Endothelial cell of umbilical vein (primary cell): ENCODE data around the gene MUC20. TPM values are rescaled to one million over a fixed set of nuclear protein-coding genes. Genes with fewer than 3 reads are reported as not detected.

Experiments
- BruUV-seq: library from RNA; stranded (reverse); fragments of 400-500 nt; replicated peaks from 2 replicates; lab custom pipeline; 2021; lab: Mats Ljungman, UMichigan
- CTCF ChIA-PET: fragments of 300-600, 350-600 bp; sonication (Branson Sonifier 250); formaldehyde crosslinking; loops from one replicate; lab custom pipeline; 2021; ENCODE audit warnings: antibody characterized with exemption, inconsistent platforms; lab: Charles Lee
- POLR2A ChIA-PET: fragments of 300-600, 350-600 bp; sonication (Branson Sonifier 250); formaldehyde crosslinking; loops from one replicate; lab custom pipeline; 2021; ENCODE audit warnings: antibody characterized with exemption, inconsistent platforms; lab: Charles Lee
- DNase-seq: peaks from one replicate; pipeline ENCODE4 v3.0.0-alpha.2; 2011; ENCODE audit warnings: low read depth, low spot score
- FAIRE-seq: peaks from 2 replicates; lab custom pipeline; 2011; peaks lifted over from hg19 to GRCh38; lab: Jason Lieb, UNC
- H2AFZ ChIP-seq: 2 replicates; pipeline ENCODE4 v1.6.0; 2012; ENCODE audit warnings: low read depth, low read length, control low read depth, inconsistent platforms
- H3K27ac ChIP-seq: 2 replicates; pipeline ENCODE4 v1.5.1; 2011; ENCODE audit warnings: low read depth, mild to moderate bottlenecking, control low read depth, low read length, moderate library complexity; ENCODE audit not compliant: insufficient read depth
- H3K27me3 ChIP-seq, 2 experiments: 2 replicates each; pipeline versions ENCODE4 v1.6.0 to v1.6.1; 2011; ENCODE audit warnings: low read length in 2 of 2, mixed read lengths in 1 of 2; ENCODE audit not compliant: control insufficient read depth in 2 of 2, insufficient read depth in 2 of 2
- H3K36me3 ChIP-seq, 2 experiments: 2 replicates in 1 of 2; 3 replicates in 1 of 2; pipeline ENCODE4 v1.5.1; 2011; ENCODE audit warnings: low read length in 2 of 2, mild to moderate bottlenecking in 1 of 2, moderate library complexity in 1 of 2; ENCODE audit not compliant: control insufficient read depth in 2 of 2, insufficient read depth in 2 of 2; ENCODE audit errors: extremely low read depth in 1 of 2
- H3K4me1 ChIP-seq: 3 replicates; pipeline ENCODE4 v1.5.1; 2011; ENCODE audit warnings: mild to moderate bottlenecking, low read length; ENCODE audit not compliant: control insufficient read depth, insufficient read depth; ENCODE audit errors: extremely low read depth
- H3K4me2 ChIP-seq: 2 replicates; pipeline ENCODE4 v1.6.1; 2011; ENCODE audit warnings: low read length, control low read depth, mixed read lengths; ENCODE audit not compliant: insufficient read depth
- H3K4me3 ChIP-seq, 3 experiments: fragments of 200-600 bp in 1 of 3; sonication (generic), shearing (Covaris generic) in 1 of 3; replicated peaks in 1 of 3; 2 replicates each; pipeline ENCODE4 v1.5.1; 2011 to 2016; ENCODE audit warnings: control low read depth in 3 of 3, low read length in 3 of 3, mild to moderate bottlenecking in 2 of 3, inconsistent platforms in 1 of 3, low read depth in 1 of 3, moderate library complexity in 1 of 3; ENCODE audit not compliant: insufficient read depth in 1 of 3
- H3K79me2 ChIP-seq: 2 replicates; pipeline ENCODE4 v1.6.0; 2012; ENCODE audit warnings: low read length, inconsistent platforms; ENCODE audit not compliant: control insufficient read depth, insufficient read depth
- H3K9ac ChIP-seq: replicated peaks from 2 replicates; pipeline ENCODE3; 2011; ENCODE audit warnings: low read length, control low read depth; ENCODE audit not compliant: insufficient read depth; ENCODE audit errors: extremely low read depth
- H3K9me1 ChIP-seq: replicated peaks from 3 replicates; pipeline ENCODE4 v1.6.0; 2011; ENCODE audit warnings: mild to moderate bottlenecking, low read length; ENCODE audit not compliant: control insufficient read depth, insufficient read depth; ENCODE audit errors: extremely low read depth
- H3K9me3 ChIP-seq: replicated peaks from 2 replicates; pipeline ENCODE4 v1.5.1; 2012; ENCODE audit warnings: low read length, inconsistent platforms; ENCODE audit not compliant: control insufficient read depth, insufficient read depth
- H4K20me1 ChIP-seq: replicated peaks from 2 replicates; pipeline ENCODE3; 2011; ENCODE audit warnings: mild to moderate bottlenecking, low read length; ENCODE audit not compliant: control insufficient read depth, insufficient read depth; ENCODE audit errors: extremely low read depth
- EZH2 ChIP-seq: IDR thresholded peaks from 2 replicates; pipeline ENCODE4 v1.6.1; 2012; ENCODE audit warnings: borderline replicate concordance, low read depth, mild to moderate bottlenecking, moderate library complexity, low read length, inconsistent platforms; ENCODE audit not compliant: severe bottlenecking
- FOS ChIP-seq: IDR thresholded peaks from 2 replicates; pipeline ENCODE4 v1.6.1; 2011; ENCODE audit warnings: mild to moderate bottlenecking, low read length, moderate library complexity, borderline replicate concordance; ENCODE audit not compliant: insufficient read depth
- GATA2 ChIP-seq: IDR thresholded peaks from 2 replicates; pipeline ENCODE4 v1.7.0; 2011; ENCODE audit warnings: low read depth, mild to moderate bottlenecking, moderate library complexity, mixed read lengths, low read length; ENCODE audit not compliant: insufficient read length, insufficient read depth
- JUN ChIP-seq: IDR thresholded peaks from 2 replicates; pipeline ENCODE4 v1.6.1; 2011; ENCODE audit warnings: borderline replicate concordance, low read depth; ENCODE audit not compliant: insufficient read length, insufficient read depth
- MYC ChIP-seq: IDR thresholded peaks from one replicate; pipeline ENCODE4 v1.6.1; 2011; ENCODE audit warnings: mild to moderate bottlenecking, low read depth, low read length
- POLR2A ChIP-seq: IDR thresholded peaks from 2 replicates; pipeline ENCODE4 v1.6.1; 2012; ENCODE audit warnings: low read depth, mild to moderate bottlenecking, control low read depth, low read length
- POLR2AphosphoS5 ChIP-seq: IDR thresholded peaks from 2 replicates; pipeline ENCODE4 v1.6.1; 2012; ENCODE audit warnings: low read depth, mild to moderate bottlenecking, control low read depth, low read length, moderate library complexity; ENCODE audit not compliant: insufficient read depth
- dilution Hi-C: fragments of 300-500 bp; cut with MboI; formaldehyde crosslinking; loops from one replicate; pipeline ENCODE4 v1.15.0; 2019; ENCODE audit warnings: low sequenced_read_pairs; ENCODE audit not compliant: extremely low pct_ligation_motif_present
- intact Hi-C: fragments of 100-400 bp; cut with micrococcal nuclease; formaldehyde crosslinking; loops from one replicate; pipeline ENCODE4 v1.10.0; 2022
- polyA plus RNA-seq, 4 experiments: library from polyadenylated mRNA; depleted of rRNA in 3 of 4; stranded (reverse) in 3 of 4; unstranded in 1 of 4; fragments of >200 nt; gene quantifications; 2 replicates each; pipeline versions ENCODE4 v1.2.1 to v1.2.3, GENCODE V29; 2011 to 2012; ENCODE audit warnings: missing spikeins in 1 of 4
- total RNA-seq: library from RNA; stranded (reverse); gene quantifications from 2 replicates; pipeline ENCODE4 v1.2.3, GENCODE V29; 2021
- TF ChIP-seq, protein P1 (sequence below), 2 donors: IDR thresholded peaks; 1 replicate in 1 of 2; 2 replicates in 1 of 2; pipeline ENCODE4 v1.5.1; 2011; ENCODE audit warnings: low read length in 2 of 2, mild to moderate bottlenecking in 2 of 2, moderate library complexity in 2 of 2, control low read depth in 1 of 2, inconsistent platforms in 1 of 2, low read depth in 1 of 2; ENCODE audit not compliant: insufficient read depth in 1 of 2; ENCODE audit errors: extremely low read depth in 1 of 2
- TF ChIP-seq, protein P2 (sequence below): IDR thresholded peaks from 2 replicates; pipeline ENCODE4 v1.6.1; 2011; ENCODE audit not compliant: insufficient read depth, insufficient read length

MUC20 gene
- total and polyA plus RNA-seq, 2 donors (not counting 3 experiments of a cell fraction or from before 2014, with no cell fraction given) = 0.62 TPM; not detected in 1

GRCh38 chr3:195708626-195709481, 11.9 kb upstream of the MUC20 start:
- CTCF ChIA-PET = interaction anchor here (0.6 to 2.3 kb wide), 3 partner anchors 9 to 438 kb away, joined by 3 to 7 read pairs (median 3); no protein-coding TSS in a partner anchor

More at GRCh38 chr3:195708626-195709481, 11.9 kb upstream of the MUC20 start:
- H3K4me3 ChIP-seq = no peak overlapping the region
- no peak for FAIRE-seq
- H3K9ac ChIP-seq = no peak overlapping the region
- no peaks in the 10 kb centered on the region for H3K36me3 ChIP-seq
- no peak overlapping the region for H3K27ac ChIP-seq
- no peaks in the 10 kb centered on the region for H4K20me1 ChIP-seq
- H3K4me1 ChIP-seq = no peaks in the 10 kb centered on the region
- no TSS peak for BruUV-seq
- H3K27me3 ChIP-seq = peaks cover 0 to 4% of the 10 kb centered on the region in 2 experiments
- dilution Hi-C loops (no loop called here), intact Hi-C loops (no loop called here)
- no peaks in the 10 kb centered on the region for H3K9me1 ChIP-seq
- POLR2A ChIA-PET = no interaction called here
- H2AFZ ChIP-seq = no peak overlapping the region
- H3K9me3 ChIP-seq = no peaks in the 10 kb centered on the region
- no peak overlapping the region for H3K4me2 ChIP-seq
- H3K79me2 ChIP-seq = no peaks in the 10 kb centered on the region
- no peak for DNase-seq
- TF ChIP-seq EZH2 (no peak), JUN (no peak), GATA2 (no peak), POLR2A (no peak), FOS (no peak), MYC (no peak), POLR2AphosphoS5 (no peak)
- TF ChIP-seq, protein P1, sequence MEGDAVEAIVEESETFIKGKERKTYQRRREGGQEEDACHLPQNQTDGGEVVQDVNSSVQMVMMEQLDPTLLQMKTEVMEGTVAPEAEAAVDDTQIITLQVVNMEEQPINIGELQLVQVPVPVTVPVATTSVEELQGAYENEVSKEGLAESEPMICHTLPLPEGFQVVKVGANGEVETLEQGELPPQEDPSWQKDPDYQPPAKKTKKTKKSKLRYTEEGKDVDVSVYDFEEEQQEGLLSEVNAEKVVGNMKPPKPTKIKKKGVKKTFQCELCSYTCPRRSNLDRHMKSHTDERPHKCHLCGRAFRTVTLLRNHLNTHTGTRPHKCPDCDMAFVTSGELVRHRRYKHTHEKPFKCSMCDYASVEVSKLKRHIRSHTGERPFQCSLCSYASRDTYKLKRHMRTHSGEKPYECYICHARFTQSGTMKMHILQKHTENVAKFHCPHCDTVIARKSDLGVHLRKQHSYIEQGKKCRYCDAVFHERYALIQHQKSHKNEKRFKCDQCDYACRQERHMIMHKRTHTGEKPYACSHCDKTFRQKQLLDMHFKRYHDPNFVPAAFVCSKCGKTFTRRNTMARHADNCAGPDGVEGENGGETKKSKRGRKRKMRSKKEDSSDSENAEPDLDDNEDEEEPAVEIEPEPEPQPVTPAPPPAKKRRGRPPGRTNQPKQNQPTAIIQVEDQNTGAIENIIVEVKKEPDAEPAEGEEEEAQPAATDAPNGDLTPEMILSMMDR (IDR thresholded peaks at IDR 0.05; ENCODE audit: extremely low read depth in 1 of 2, insufficient read depth in 1 of 2, low read depth in 1 of 2, low read length in 2 of 2) = no peak
- TF ChIP-seq, protein P2, sequence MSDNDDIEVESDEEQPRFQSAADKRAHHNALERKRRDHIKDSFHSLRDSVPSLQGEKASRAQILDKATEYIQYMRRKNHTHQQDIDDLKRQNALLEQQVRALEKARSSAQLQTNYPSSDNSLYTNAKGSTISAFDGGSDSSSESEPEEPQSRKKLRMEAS = no peak
